ENCODE data around the gene FBLIM1.

The FBLIM1 gene

DNA sequence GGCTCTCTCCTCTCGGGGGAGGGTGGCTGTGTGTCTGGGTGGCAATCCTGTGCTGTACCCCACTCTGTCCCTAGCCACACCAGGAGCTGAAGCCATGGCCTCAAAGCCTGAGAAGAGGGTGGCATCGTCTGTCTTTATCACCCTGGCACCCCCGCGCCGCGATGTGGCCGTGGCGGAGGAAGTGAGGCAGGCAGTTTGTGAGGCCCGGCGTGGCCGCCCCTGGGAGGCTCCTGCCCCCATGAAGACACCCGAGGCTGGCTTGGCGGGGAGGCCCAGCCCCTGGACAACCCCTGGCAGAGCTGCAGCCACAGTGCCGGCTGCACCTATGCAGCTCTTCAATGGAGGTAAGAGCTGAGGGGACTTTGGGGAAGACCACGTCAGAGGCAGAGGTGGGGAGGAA lies 6.3 kb downstream of the FBLIM1 start:
- Histone ChIP-seq H3K9me3 (ENCODE audit: control insufficient read depth, insufficient read depth, low read depth, low read length) (no peaks in the 10 kb centered on the region), H3K4me1 (ENCODE audit: control insufficient read depth, insufficient read depth, low read length) (peaks cover 4% of the 10 kb centered on the region; the same call in 1 of the 2 replicates), H3K4me3 (ENCODE audit: low read depth, low read length) (no peak overlapping the region), H3K36me3 (ENCODE audit: control insufficient read depth in 2 of 2, insufficient read depth in 1 of 2, low read length in 2 of 2) (peaks cover 4 to 46% of the 10 kb centered on the region in 2 experiments; a peak in 2 of 3 replicates), H3K27ac (ENCODE audit: extremely low read depth, low read depth, low read length) (no peak overlapping the region)
- TF ChIP-seq ZNF324 (tag by site-specific recombination; IDR thresholded peaks at IDR 0.05): no peak
- TF ChIP-seq GLIS2 (tag by site-specific recombination; IDR thresholded peaks at IDR 0.05): peak; percentile 50; the same call in 1 of the 2 replicates
- CTCF ChIA-PET: interaction anchor here (0.5 kb wide), 1 partner anchor 20 kb away, joined by 4 read pairs; no protein-coding TSS in a partner anchor
- POLR2A ChIA-PET: no interaction called here

DNA sequence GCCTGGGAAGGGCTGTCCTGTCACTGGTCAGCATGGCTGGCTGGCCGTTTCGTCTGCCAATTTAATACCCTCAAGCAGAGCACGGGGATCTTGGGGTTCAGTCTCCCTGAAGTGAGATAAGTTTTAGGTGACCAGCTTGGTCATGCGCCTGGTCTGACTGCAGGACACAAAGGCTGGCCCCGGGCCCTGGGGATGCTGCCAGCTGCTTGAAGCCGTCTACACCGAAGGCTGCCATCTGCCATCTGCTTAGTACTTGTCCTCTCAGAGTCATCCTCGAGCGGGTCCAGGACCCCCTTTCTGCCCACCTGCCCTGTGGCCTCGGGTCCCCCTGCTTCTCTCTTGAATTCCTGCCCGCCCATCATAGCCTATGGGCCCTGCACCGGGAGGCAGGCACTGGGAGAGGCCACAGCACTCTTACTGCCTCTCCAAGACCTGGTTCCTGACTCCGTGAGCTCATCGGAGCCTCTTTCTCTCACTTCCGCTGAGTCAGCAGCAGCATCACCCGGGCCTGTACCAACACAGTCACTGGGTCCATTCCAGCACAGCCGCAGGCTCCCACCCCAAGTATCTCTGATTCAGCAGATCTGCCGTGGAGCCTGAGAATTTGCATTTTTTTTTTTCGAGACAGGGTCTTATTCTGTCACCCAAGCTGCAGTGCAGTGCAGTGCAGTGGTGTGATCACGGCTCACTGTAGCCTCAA lies 7.0 kb downstream of the FBLIM1 start:
- peaks cover 4 to 54% of the 10 kb centered on the region in 2 experiments; a peak in 2 of 3 replicates for H3K36me3 ChIP-seq (ENCODE audit: control insufficient read depth in 2 of 2, insufficient read depth in 1 of 2, low read length in 2 of 2)
- no peaks in the 10 kb centered on the region for H3K9me3 ChIP-seq (ENCODE audit: control insufficient read depth, insufficient read depth, low read depth, low read length)
- H3K27ac ChIP-seq (ENCODE audit: extremely low read depth, low read depth, low read length): no peak overlapping the region
- TF ChIP-seq PRDM10 (tag by site-specific recombination; IDR thresholded peaks at IDR 0.05) (peak; percentile 63), ZNF600 (tag by site-specific recombination; IDR thresholded peaks at IDR 0.05) (peak; percentile 82), ZBTB17 (tag by site-specific recombination; IDR thresholded peaks at IDR 0.05) (no peak), ZSCAN23 (tag by site-specific recombination; IDR thresholded peaks at IDR 0.05) (no peak), ZFHX2 (tag by site-specific recombination; conservative IDR thresholded peaks at IDR 0.05) (no peak), ZNF354C (tag by site-specific recombination; IDR thresholded peaks at IDR 0.05; ENCODE audit: borderline replicate concordance, low read depth) (no peak)
- TF ChIP-seq, protein P1, sequence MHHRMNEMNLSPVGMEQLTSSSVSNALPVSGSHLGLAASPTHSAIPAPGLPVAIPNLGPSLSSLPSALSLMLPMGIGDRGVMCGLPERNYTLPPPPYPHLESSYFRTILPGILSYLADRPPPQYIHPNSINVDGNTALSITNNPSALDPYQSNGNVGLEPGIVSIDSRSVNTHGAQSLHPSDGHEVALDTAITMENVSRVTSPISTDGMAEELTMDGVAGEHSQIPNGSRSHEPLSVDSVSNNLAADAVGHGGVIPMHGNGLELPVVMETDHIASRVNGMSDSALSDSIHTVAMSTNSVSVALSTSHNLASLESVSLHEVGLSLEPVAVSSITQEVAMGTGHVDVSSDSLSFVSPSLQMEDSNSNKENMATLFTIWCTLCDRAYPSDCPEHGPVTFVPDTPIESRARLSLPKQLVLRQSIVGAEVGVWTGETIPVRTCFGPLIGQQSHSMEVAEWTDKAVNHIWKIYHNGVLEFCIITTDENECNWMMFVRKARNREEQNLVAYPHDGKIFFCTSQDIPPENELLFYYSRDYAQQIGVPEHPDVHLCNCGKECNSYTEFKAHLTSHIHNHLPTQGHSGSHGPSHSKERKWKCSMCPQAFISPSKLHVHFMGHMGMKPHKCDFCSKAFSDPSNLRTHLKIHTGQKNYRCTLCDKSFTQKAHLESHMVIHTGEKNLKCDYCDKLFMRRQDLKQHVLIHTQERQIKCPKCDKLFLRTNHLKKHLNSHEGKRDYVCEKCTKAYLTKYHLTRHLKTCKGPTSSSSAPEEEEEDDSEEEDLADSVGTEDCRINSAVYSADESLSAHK (tag by site-specific recombination; IDR thresholded peaks at IDR 0.05): no peak
- TF ChIP-seq, protein P2, sequence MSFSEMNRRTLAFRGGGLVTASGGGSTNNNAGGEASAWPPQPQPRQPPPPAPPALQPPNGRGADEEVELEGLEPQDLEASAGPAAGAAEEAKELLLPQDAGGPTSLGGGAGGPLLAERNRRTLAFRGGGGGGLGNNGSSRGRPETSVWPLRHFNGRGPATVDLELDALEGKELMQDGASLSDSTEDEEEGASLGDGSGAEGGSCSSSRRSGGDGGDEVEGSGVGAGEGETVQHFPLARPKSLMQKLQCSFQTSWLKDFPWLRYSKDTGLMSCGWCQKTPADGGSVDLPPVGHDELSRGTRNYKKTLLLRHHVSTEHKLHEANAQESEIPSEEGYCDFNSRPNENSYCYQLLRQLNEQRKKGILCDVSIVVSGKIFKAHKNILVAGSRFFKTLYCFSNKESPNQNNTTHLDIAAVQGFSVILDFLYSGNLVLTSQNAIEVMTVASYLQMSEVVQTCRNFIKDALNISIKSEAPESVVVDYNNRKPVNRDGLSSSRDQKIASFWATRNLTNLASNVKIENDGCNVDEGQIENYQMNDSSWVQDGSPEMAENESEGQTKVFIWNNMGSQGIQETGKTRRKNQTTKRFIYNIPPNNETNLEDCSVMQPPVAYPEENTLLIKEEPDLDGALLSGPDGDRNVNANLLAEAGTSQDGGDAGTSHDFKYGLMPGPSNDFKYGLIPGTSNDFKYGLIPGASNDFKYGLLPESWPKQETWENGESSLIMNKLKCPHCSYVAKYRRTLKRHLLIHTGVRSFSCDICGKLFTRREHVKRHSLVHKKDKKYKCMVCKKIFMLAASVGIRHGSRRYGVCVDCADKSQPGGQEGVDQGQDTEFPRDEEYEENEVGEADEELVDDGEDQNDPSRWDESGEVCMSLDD (tag by site-specific recombination; IDR thresholded peaks at IDR 0.05): no peak
- ChIA-PET CTCF (interaction anchor here (0.6 kb wide), 1 partner anchor 79 kb away, joined by 7 read pairs; no protein-coding TSS in a partner anchor), POLR2A (no interaction called here)
- H3K4me1 ChIP-seq (ENCODE audit: control insufficient read depth, insufficient read depth, low read length): peaks cover 3% of the 10 kb centered on the region; the same call in 1 of the 2 replicates
- H3K4me3 ChIP-seq (ENCODE audit: low read depth, low read length): no peak overlapping the region

DNA sequence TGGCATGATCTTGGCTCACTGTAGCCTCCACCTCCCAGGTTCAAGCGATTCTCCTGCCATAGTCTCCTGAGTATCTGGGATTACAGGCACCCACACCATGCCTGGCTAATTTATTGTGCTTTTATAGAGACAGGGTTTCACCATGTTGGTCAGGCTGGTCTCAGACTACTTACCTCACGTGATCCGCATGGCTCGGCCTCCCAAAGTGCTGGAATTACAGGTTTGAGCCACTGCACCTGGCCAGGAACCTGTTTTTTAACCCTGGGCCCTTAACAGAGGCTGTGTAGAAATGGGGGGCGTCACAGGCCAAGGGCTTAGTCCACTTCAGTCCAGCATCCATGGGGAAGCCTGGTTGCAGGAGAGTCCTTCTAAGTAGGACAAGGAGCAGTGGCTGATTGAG lies 9.3 kb downstream of the FBLIM1 start:
- H3K4me1 ChIP-seq (ENCODE audit: control insufficient read depth, insufficient read depth, low read length): no peaks in the 10 kb centered on the region
- ChIA-PET POLR2A (interaction anchor here (0.6 kb wide), 1 partner anchor 175 kb away, joined by 4 read pairs; no protein-coding TSS in a partner anchor), CTCF (no interaction called here)
- no peak overlapping the region for H3K4me3 ChIP-seq (ENCODE audit: low read depth, low read length)
- peaks cover 4 to 75% of the 10 kb centered on the region in 2 experiments; a peak in 2 of 3 replicates for H3K36me3 ChIP-seq (ENCODE audit: control insufficient read depth in 2 of 2, insufficient read depth in 1 of 2, low read length in 2 of 2)
- no peaks in the 10 kb centered on the region for H3K9me3 ChIP-seq (ENCODE audit: control insufficient read depth, insufficient read depth, low read depth, low read length)
- H3K27ac ChIP-seq (ENCODE audit: extremely low read depth, low read depth, low read length): no peak overlapping the region
- TF ChIP-seq FEZF1 (tag by site-specific recombination; IDR thresholded peaks at IDR 0.05) (no peak), HOXD13 (CRISPR knock-in tag; IDR thresholded peaks at IDR 0.05; ENCODE audit: borderline replicate concordance) (no peak), ZNF362 (tag by site-specific recombination; IDR thresholded peaks at IDR 0.05) (no peak), ZNF670 (tag by site-specific recombination; IDR thresholded peaks at IDR 0.05; ENCODE audit: low read depth) (no peak), ZNF768 (tag by site-specific recombination; IDR thresholded peaks at IDR 0.05) (no peak)
- TF ChIP-seq, protein P3, sequence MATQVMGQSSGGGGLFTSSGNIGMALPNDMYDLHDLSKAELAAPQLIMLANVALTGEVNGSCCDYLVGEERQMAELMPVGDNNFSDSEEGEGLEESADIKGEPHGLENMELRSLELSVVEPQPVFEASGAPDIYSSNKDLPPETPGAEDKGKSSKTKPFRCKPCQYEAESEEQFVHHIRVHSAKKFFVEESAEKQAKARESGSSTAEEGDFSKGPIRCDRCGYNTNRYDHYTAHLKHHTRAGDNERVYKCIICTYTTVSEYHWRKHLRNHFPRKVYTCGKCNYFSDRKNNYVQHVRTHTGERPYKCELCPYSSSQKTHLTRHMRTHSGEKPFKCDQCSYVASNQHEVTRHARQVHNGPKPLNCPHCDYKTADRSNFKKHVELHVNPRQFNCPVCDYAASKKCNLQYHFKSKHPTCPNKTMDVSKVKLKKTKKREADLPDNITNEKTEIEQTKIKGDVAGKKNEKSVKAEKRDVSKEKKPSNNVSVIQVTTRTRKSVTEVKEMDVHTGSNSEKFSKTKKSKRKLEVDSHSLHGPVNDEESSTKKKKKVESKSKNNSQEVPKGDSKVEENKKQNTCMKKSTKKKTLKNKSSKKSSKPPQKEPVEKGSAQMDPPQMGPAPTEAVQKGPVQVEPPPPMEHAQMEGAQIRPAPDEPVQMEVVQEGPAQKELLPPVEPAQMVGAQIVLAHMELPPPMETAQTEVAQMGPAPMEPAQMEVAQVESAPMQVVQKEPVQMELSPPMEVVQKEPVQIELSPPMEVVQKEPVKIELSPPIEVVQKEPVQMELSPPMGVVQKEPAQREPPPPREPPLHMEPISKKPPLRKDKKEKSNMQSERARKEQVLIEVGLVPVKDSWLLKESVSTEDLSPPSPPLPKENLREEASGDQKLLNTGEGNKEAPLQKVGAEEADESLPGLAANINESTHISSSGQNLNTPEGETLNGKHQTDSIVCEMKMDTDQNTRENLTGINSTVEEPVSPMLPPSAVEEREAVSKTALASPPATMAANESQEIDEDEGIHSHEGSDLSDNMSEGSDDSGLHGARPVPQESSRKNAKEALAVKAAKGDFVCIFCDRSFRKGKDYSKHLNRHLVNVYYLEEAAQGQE (tag by site-specific recombination; IDR thresholded peaks at IDR 0.05): no peak

Measured in HEK293 (cell line).